ENCODE results near the gene DCPS.

The DCPS gene

GRCh38 chr11:126337474-126338241 lies 33.8 kb downstream of the DCPS start:
- Histone ChIP-seq H3K4ac (ENCODE audit: low read depth, low read length) (no peak overlapping the region), H3K23ac (ENCODE audit: low read length) (peak overlapping the region; percentile 29), H4K5ac (ENCODE audit: low read length) (no peak overlapping the region), H2BK5ac (ENCODE audit: low read length) (no peak overlapping the region), H3K4me2 (ENCODE audit: low read length) (no peak overlapping the region), H3K56ac (ENCODE audit: low read length) (no peak overlapping the region), H3K4me1 (ENCODE audit: control insufficient read depth, low read depth, low read length) (no peaks in the 10 kb centered on the region), H2BK120ac (ENCODE audit: low read depth, low read length) (no peak overlapping the region), H3K27me3 (ENCODE audit: insufficient read depth, low read length, poor library complexity) (no peaks in the 10 kb centered on the region), H3K9ac (ENCODE audit: low read length) (no peak overlapping the region), H3K36me3 (ENCODE audit: control insufficient read depth, insufficient read depth, low read length) (peaks cover 2% of the 10 kb centered on the region), H2BK15ac (replicated peaks; ENCODE audit: low read depth) (no peak overlapping the region), H3K18ac (ENCODE audit: low read length) (no peak overlapping the region), H3K79me1 (ENCODE audit: low read length) (no peaks in the 10 kb centered on the region), H2AK5ac (ENCODE audit: low read length) (no peak overlapping the region), H3K4me3 (ENCODE audit: low read length) (no peak overlapping the region), H4K8ac (ENCODE audit: low read depth, low read length) (no peak overlapping the region), H3K79me2 (ENCODE audit: control insufficient read depth, insufficient read depth, low read length) (no peaks in the 10 kb centered on the region), H3K27ac (ENCODE audit: low read depth, low read length) (no peak overlapping the region)
- WGBS (ENCODE audit: extremely low coverage, insufficient coverage, low lambda C conversion rate) = no CpG with 5 or more reads among the region's 15 CpGs
- no peak for DNase-seq

- Histone ChIP-seq H3K4ac (ENCODE audit: low read depth, low read length) (no peak overlapping the region), H3K56ac (ENCODE audit: low read length) (no peak overlapping the region), H2BK120ac (ENCODE audit: low read depth, low read length) (no peak overlapping the region), H3K36me3 (ENCODE audit: control insufficient read depth, insufficient read depth, low read length) (peaks cover 2% of the 10 kb centered on the region), H3K79me1 (ENCODE audit: low read length) (no peaks in the 10 kb centered on the region), H3K79me2 (ENCODE audit: control insufficient read depth, insufficient read depth, low read length) (no peaks in the 10 kb centered on the region), H3K27ac (ENCODE audit: low read depth, low read length) (no peak overlapping the region), H3K27me3 (ENCODE audit: insufficient read depth, low read length, poor library complexity) (no peaks in the 10 kb centered on the region), H2BK5ac (ENCODE audit: low read length) (no peak overlapping the region), H3K23ac (ENCODE audit: low read length) (no peak overlapping the region), H3K9ac (ENCODE audit: low read length) (no peak overlapping the region), H3K18ac (ENCODE audit: low read length) (no peak overlapping the region), H2BK15ac (replicated peaks; ENCODE audit: low read depth) (no peak overlapping the region), H4K8ac (ENCODE audit: low read depth, low read length) (no peak overlapping the region), H3K4me3 (ENCODE audit: low read length) (no peak overlapping the region), H4K5ac (ENCODE audit: low read length) (no peak overlapping the region), H3K4me2 (ENCODE audit: low read length) (no peak overlapping the region), H2AK5ac (ENCODE audit: low read length) (no peak overlapping the region), H3K4me1 (ENCODE audit: control insufficient read depth, low read depth, low read length) (no peaks in the 10 kb centered on the region)
- WGBS (ENCODE audit: extremely low coverage, insufficient coverage, low lambda C conversion rate) = no CpG with 5 or more reads among the region's 7 CpGs
- DNase-seq = no peak
Observed at GRCh38 chr11:126338346-126339055, 34.6 kb downstream of the DCPS start.

DNA sequence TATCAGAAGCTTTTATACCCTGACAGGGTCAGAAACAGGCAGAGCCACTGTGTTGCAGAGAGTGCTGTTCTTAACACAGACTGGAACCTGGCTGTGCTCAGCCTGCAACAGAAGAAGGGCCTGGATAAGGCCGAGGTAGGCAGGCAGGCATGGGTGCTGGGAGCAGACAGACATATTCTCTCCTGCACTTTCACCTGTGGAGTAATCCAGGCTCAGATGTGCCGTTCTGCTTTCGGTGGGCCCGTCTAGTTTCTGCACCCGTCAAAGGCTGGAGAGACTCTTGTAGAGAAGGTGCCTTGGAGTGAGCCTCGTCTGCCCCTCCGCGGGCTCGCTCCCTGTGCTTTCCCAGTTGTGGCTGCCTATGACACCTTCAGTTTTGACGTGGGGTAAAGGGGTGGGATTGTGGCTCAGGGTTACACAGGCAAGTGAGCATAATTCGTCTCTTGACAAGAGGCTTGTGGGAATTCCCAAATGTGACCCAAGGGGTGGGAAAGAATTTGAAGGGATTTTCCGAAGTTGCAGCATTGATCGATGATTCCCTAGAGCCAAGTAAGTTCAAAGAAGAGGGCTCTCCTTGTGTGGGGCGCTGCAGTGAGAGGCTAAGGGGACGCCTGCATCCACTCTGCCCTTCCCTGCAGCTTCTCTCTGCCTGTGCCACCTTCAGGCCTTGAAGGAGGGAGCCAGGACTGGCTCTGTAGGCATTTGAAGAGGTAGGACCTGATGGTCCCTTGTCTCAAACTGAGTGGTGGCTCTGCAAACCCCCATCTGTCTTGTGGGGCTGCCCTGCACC lies 35.4 kb downstream of the DCPS start:
- Histone ChIP-seq H3K79me2 (ENCODE audit: control insufficient read depth, insufficient read depth, low read length) (no peaks in the 10 kb centered on the region), H2AK5ac (ENCODE audit: low read length) (no peak overlapping the region), H2BK120ac (ENCODE audit: low read depth, low read length) (no peak overlapping the region), H3K27me3 (ENCODE audit: insufficient read depth, low read length, poor library complexity) (no peaks in the 10 kb centered on the region), H4K8ac (ENCODE audit: low read depth, low read length) (no peak overlapping the region), H3K23ac (ENCODE audit: low read length) (no peak overlapping the region), H3K18ac (ENCODE audit: low read length) (no peak overlapping the region), H2BK5ac (ENCODE audit: low read length) (no peak overlapping the region), H3K79me1 (ENCODE audit: low read length) (no peaks in the 10 kb centered on the region), H4K5ac (ENCODE audit: low read length) (no peak overlapping the region), H3K27ac (ENCODE audit: low read depth, low read length) (no peak overlapping the region), H3K4me3 (ENCODE audit: low read length) (no peak overlapping the region), H3K36me3 (ENCODE audit: control insufficient read depth, insufficient read depth, low read length) (peaks cover 2% of the 10 kb centered on the region), H2BK15ac (replicated peaks; ENCODE audit: low read depth) (no peak overlapping the region), H3K4ac (ENCODE audit: low read depth, low read length) (no peak overlapping the region), H3K4me2 (ENCODE audit: low read length) (no peak overlapping the region), H3K4me1 (ENCODE audit: control insufficient read depth, low read depth, low read length) (no peaks in the 10 kb centered on the region), H3K9ac (ENCODE audit: low read length) (no peak overlapping the region), H3K56ac (ENCODE audit: low read length) (no peak overlapping the region)
- no CpG with 5 or more reads among the region's 15 CpGs for WGBS (ENCODE audit: extremely low coverage, insufficient coverage, low lambda C conversion rate)
- no peak for DNase-seq

DNA sequence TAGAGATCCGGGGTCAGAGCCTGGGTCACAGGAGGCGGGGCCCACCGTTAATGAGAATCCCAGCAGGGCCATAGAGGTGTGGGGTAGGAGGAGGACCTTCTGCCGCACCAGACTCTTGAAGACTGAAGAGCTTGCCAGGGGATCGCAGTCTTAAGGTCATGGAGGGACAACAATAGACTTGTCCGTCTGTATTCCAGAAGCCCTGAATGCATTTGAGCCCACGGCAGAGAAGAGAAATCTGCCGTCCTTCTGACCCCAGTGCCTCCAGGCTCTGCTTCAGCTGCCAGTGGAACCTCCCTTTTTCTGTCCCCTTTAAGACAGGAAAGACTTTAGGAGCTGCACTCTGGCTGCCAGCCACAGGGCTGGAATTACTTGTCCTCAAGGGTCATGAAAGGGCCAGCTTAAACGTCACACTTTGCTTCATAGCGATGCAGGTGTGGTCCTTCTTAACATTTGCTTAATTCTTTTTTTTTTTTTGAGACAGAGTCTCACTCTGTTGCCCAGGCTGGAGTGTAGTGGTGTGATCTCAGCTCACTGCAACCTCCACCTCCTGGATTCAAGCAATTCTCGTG lies 36.1 kb downstream of the DCPS start:
- no peak overlapping the region for H3K4ac ChIP-seq (ENCODE audit: low read depth, low read length)
- no peak overlapping the region for H2BK5ac ChIP-seq (ENCODE audit: low read length)
- H3K4me1 ChIP-seq (ENCODE audit: control insufficient read depth, low read depth, low read length) = peaks cover 2% of the 10 kb centered on the region
- H3K79me2 ChIP-seq (ENCODE audit: control insufficient read depth, insufficient read depth, low read length) = no peaks in the 10 kb centered on the region
- no peaks in the 10 kb centered on the region for H3K79me1 ChIP-seq (ENCODE audit: low read length)
- H4K5ac ChIP-seq (ENCODE audit: low read length) = no peak overlapping the region
- H3K23ac ChIP-seq (ENCODE audit: low read length) = no peak overlapping the region
- no peak overlapping the region for H4K8ac ChIP-seq (ENCODE audit: low read depth, low read length)
- H2BK15ac ChIP-seq (replicated peaks; ENCODE audit: low read depth) = no peak overlapping the region
- H2BK120ac ChIP-seq (ENCODE audit: low read depth, low read length) = no peak overlapping the region
- no peak overlapping the region for H3K9ac ChIP-seq (ENCODE audit: low read length)
- H3K18ac ChIP-seq (ENCODE audit: low read length) = no peak overlapping the region
- H3K56ac ChIP-seq (ENCODE audit: low read length) = no peak overlapping the region
- no peak for DNase-seq
- no peak overlapping the region for H3K27ac ChIP-seq (ENCODE audit: low read depth, low read length)
- WGBS (ENCODE audit: extremely low coverage, insufficient coverage, low lambda C conversion rate) = no CpG with 5 or more reads among the region's 11 CpGs
- H3K36me3 ChIP-seq (ENCODE audit: control insufficient read depth, insufficient read depth, low read length) = peaks cover 2% of the 10 kb centered on the region
- H2AK5ac ChIP-seq (ENCODE audit: low read length) = no peak overlapping the region
- no peaks in the 10 kb centered on the region for H3K27me3 ChIP-seq (ENCODE audit: insufficient read depth, low read length, poor library complexity)
- no peak overlapping the region for H3K4me2 ChIP-seq (ENCODE audit: low read length)
- H3K4me3 ChIP-seq (ENCODE audit: low read length) = no peak overlapping the region

- Histone ChIP-seq H3K9ac (ENCODE audit: low read length) (no peak overlapping the region), H3K79me1 (ENCODE audit: low read length) (no peaks in the 10 kb centered on the region), H2BK5ac (ENCODE audit: low read length) (no peak overlapping the region), H3K4me3 (ENCODE audit: low read length) (no peak overlapping the region), H3K4me1 (ENCODE audit: control insufficient read depth, low read depth, low read length) (peaks cover 11% of the 10 kb centered on the region), H3K79me2 (ENCODE audit: control insufficient read depth, insufficient read depth, low read length) (no peaks in the 10 kb centered on the region), H3K23ac (ENCODE audit: low read length) (no peak overlapping the region), H2BK120ac (ENCODE audit: low read depth, low read length) (no peak overlapping the region), H4K8ac (ENCODE audit: low read depth, low read length) (no peak overlapping the region), H3K36me3 (ENCODE audit: control insufficient read depth, insufficient read depth, low read length) (peaks cover 2% of the 10 kb centered on the region), H3K18ac (ENCODE audit: low read length) (no peak overlapping the region), H2AK5ac (ENCODE audit: low read length) (no peak overlapping the region), H3K27ac (ENCODE audit: low read depth, low read length) (no peak overlapping the region), H2BK15ac (replicated peaks; ENCODE audit: low read depth) (no peak overlapping the region), H3K56ac (ENCODE audit: low read length) (no peak overlapping the region), H3K4ac (ENCODE audit: low read depth, low read length) (no peak overlapping the region), H3K27me3 (ENCODE audit: insufficient read depth, low read length, poor library complexity) (no peaks in the 10 kb centered on the region), H4K5ac (ENCODE audit: low read length) (no peak overlapping the region), H3K4me2 (ENCODE audit: low read length) (no peak overlapping the region)
- no peak for DNase-seq
- no CpG with 5 or more reads among the region's 7 CpGs for WGBS (ENCODE audit: extremely low coverage, insufficient coverage, low lambda C conversion rate)
Observed at GRCh38 chr11:126340960-126341606, 37.2 kb downstream of the DCPS start.

Measured in mesendoderm (in vitro differentiated cells).